HG03521 (cell line): ENCODE results near the gene ATF7IP2.
A peak's percentile ranks its signal among the peaks of the same experiment; 100 is the strongest.
"Not testable (repeated sequence)": the region's sequence is repeated elsewhere in the genome, so short reads cannot be mapped to it uniquely, and the experiment has no call there.

Source experiments
- ATAC-seq: cut with Tn5 transposase; IDR thresholded peaks from one replicate; pipeline ENCODE4 v1.9.1; 2021; ENCODE audit warnings: mild to moderate bottlenecking, moderate library complexity; ENCODE audit not compliant: unreplicated experiment

ATF7IP2 gene, protein sequence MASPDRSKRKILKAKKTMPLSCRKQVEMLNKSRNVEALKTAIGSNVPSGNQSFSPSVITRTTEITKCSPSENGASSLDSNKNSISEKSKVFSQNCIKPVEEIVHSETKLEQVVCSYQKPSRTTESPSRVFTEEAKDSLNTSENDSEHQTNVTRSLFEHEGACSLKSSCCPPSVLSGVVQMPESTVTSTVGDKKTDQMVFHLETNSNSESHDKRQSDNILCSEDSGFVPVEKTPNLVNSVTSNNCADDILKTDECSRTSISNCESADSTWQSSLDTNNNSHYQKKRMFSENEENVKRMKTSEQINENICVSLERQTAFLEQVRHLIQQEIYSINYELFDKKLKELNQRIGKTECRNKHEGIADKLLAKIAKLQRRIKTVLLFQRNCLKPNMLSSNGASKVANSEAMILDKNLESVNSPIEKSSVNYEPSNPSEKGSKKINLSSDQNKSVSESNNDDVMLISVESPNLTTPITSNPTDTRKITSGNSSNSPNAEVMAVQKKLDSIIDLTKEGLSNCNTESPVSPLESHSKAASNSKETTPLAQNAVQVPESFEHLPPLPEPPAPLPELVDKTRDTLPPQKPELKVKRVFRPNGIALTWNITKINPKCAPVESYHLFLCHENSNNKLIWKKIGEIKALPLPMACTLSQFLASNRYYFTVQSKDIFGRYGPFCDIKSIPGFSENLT

DNA sequence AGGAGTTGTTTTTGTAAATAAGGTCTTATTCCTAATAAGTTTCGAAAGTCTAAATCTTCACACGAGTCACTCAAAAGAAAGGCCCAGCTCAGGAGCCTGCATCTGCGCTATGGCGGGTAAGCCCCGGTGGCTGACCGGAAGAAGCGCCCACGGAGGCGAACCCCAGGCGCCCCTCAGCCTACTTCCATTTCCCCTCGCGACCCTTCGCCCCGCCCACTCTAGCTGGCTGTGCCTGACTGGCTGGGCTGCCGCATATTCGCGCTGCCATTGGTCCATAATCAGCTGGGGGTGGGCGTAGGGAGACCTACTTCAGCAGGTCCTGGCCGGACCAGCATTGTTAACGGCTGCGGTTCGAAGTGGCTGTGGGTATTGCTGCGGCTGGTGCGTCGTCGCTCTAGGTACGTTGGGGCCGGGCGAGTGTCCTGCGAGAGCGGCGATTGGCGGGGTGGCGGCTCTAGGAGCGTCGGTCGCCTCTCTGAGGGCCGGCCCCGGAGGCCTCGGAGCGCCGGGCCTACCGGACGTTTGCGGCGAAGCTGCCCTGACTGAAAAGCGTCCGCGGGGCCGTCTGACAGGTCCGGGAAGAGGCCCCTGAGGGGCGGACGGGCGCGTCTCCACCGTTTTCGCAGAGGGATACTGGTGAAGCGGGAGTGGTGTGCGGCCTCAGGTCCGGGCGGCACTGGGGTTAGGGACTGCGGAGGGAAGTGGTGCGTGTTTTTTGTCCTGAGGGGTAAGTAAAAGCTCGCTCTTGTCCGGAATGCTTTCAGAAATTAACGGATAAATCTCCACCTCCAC is at the start of gene ATF7IP2:
ATF7IP2 (plus strand) TSS at position 337 of the 792 bp plus-strand sequence. CDS start 44,560 bp downstream, outside the sequence.
- ATAC-seq, result peak; percentile 93

DNA sequence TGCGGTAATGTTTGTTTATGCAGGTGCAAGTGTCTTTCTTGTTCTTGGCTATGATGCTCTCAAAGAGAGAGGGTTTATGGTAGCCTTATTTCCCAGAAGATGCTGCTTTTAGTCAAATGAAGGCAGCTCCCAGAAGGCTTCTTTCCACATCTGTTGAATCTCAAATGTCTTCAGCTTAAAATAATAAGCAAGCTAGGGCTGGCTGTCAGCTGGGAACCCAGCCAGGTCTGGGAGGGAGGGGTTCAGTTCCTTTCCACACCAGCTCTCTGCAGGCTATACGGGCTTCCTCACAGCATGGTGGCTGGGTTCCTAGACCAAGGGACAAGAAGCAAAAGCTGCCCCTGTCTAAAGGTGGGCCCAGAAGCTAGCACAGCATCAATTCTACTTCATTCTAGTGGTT is 47.4 kb upstream of the ATF7IP2 start:
- no peak for ATAC-seq

DNA sequence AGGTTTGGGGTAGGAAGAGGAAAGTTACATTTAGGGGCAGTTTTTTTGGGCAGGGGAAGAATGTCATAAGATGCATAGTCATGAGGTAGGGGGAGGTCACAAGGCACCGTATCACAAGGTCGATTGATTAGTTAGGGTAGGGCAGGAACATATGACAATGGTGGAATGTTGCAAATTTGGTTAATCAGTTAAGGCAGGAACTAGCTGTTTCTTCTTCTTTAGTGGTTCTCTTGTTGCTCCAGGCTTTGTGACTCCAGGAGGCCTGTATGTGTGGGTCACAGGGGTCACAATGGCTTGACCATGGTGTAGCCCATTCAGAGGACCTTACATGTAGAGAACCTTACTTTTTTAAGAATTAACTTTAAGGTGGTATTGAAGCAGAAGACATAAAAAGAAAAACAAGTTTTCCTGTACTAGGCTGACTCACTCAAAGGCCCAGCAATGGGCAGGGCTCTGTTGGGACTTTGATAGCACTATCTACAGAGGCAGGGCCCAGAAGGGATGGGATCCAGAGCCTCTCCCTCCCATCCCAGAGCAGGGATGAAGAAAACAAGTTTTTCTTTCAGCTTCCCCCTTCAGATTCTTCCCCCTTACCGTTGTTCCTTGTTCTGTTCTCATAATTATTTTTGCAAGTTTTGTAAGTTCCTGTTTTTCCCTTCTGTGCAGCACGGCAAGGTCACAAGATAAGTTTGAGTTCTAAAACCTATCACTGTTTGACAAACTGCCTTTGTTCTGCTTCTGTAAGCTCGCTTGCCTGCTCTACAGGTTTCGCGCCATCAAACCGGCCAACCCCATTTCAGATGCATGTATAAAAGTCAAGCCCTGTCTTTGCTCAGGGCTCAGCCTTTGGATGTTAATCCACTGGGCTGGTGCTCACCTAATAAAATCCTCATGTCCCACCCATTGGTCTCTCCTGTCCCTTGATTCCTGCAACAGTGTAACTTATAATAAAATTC is 45.8 kb upstream of the ATF7IP2 start:
- ATAC-seq, result no peak

DNA sequence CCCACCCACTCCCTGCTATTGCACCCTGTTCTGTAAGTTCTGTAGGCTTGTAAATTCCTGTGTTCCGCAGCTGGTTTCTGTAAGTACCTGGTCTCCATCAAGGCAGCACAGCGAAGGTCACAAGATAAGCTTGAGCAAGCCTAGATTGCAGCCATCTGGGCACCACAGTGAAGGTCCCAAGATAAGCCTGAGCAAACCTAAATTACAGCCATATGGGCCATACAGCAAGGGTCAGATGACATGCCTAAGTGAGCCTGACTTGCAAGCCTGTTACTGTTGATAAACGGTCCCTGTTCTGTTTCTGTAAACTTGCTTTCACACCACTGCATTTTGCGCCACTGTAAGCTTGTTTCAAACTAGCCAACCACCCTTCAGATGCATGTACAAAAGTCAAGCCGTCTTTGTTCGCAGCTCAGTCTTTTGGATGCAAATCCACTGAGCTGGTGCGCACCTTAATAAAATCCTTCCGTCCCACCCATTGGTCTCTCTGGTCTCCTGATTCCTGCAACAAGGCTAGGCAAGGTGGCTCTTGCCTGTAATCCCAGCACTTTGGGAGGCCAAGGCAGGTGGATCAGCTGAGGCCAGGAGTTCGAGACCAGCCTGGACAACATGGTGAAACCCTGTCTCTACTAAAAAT is 42.6 kb upstream of the ATF7IP2 start:
- no peak for ATAC-seq

DNA sequence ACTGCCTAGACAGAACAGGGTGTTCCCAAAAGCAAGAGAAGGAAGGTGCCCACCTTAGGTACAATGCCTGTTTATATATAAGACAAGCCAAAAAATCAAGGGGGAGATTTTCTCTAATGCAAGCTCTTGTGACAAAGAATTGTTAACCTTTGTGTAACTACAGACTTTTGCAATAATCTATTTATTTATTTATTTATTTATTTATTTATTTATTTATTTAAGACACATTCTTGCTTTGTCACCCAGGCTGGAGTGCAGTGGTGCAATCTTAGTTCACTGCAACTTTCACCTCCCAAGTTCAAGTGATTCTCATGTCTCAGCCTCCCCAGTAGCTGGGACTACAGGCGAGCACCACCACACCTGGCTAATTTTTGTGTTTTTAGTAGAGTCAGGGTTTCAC is 41.2 kb upstream of the ATF7IP2 start:
- ATAC-seq, result not testable (repeated sequence)

DNA sequence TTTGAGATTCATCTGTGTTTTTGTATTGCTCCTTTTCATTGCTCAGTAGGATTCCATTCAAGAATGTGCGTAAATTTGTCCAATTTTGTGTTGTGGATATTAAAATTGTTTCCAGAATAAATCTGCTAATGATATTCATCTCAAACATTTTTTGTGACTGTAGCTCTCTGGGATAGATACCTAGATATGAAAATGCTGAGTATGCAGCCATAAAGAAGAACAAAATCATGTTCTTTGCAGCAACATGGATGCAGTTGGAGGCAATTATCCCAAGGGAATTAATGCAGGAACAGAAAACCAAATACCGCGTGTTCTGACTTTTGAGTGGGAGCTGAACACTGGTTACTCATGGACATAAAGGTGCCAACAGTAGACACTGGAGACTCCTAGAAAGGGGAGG is 40.2 kb upstream of the ATF7IP2 start:
- no peak for ATAC-seq

DNA sequence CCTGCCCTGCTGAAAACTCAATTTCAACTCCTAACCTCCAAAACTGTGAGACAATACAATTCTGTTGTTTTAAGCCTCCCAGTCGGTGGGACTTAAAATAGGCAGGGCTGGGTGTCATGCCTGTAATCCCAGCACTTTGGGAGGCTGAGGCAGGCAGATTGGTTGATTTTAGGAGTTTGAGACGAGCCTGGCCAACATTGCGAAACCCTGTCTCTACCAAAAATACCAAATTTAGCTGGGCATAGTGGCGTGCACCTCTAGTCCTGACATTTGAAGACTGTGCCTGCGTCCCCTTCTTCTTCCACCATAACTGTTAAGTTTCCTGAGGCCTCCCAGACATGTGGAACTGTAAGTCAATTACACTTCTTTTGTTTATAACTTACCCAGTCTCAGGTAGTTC is 36.0 kb upstream of the ATF7IP2 start:
- ATAC-seq, result no peak

DNA sequence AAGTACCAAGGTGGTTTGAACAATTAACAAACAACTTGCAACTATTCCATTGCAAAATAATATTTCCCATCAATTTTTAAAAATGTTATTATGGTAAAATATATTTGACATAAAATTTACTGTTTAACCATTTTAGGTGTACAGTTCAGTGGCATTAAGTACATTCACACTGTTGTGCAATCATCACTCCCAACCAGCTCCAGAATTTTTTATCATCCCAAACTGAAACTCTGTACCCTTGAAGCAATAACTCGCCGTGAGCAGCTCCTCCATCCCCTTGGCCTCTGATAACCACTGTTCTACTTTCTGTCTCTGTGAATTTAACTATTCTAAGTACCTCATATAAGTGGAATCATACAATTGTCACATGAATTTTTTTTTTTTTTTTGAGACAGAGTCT is 33.6 kb upstream of the ATF7IP2 start:
- no peak for ATAC-seq

DNA sequence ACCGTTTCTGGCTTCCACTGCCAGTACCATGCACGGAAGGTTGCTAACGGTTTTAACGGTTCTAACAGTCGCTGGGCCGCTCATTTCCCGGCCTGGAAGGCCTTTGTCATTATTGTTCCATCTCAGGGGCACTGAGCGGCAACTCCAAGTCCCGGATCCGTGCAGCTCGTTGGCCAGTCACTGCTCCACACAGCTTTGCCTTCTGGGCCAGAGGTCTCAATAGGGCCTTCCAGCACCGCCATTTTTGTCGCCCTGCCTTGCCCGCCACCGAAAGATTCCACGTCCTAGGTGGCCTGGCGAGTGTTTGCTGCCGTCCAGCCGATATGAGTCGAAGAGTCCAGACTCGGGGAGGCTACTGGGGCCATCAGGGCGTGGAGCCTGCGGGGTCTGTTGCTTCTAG is 30.3 kb upstream of the ATF7IP2 start:
- ATAC-seq, result no peak

DNA sequence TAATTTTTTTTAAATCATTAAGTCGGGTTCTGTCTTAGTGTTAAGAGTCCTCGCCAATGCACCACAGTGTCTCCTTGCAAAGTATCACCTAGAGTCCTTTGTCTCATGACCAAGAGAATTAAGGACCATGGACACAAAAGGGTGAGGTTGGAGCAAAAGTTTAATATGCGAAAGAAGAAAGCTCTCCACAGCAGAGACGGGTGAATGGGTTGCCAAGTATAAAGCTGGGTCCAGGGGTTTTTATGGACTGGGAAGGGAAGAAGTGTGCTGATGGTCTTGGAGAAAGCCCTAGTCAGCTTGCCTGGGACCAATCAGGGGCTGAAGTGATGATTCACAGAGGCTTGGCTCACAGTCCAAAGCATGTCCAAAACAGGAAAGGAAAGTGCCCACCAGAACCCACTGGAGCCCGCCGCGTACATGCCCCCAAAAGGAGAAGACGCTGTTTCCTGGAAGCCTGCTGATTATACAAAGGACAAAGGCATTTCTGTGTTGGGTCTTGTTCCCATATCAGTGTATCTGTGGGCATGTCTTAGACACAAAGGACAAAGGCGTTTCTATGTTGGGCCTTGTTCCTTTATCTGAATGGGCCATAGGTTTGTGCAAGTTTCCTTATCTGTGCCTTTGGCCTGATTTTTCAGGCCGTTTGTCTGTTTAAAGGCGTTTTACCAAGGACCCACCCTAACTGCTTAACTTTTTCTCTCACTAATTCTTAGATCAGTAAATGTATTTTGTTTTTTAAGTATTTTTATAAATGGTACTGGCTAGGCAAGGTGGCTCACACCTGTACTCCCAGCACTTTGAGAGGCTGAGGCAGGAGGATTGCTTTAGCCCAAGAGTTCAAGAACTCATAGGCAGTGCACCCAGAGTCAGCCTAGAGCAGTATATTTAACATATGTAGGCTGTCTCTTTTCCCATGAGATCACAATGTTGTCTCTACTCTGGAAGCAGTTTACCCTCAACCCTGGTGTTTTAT is 28.7 kb upstream of the ATF7IP2 start:
- no peak for ATAC-seq

DNA sequence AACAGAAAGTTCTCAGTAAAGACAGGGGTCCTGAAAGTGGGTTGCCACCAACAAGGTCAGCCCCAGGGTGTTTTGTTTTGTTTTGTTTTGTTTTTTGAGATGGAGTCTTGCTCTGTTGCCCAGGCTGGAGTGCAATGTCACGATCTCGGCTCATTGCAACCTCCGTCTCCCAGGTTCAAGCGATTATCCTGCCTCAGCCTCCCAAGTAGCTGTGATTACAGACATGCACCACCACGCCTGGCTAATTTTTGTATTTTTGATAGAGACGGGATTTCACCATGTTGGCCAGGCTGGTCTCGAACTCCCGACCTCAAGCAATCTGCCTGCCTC is 24.1 kb upstream of the ATF7IP2 start:
- not testable (repeated sequence) for ATAC-seq

DNA sequence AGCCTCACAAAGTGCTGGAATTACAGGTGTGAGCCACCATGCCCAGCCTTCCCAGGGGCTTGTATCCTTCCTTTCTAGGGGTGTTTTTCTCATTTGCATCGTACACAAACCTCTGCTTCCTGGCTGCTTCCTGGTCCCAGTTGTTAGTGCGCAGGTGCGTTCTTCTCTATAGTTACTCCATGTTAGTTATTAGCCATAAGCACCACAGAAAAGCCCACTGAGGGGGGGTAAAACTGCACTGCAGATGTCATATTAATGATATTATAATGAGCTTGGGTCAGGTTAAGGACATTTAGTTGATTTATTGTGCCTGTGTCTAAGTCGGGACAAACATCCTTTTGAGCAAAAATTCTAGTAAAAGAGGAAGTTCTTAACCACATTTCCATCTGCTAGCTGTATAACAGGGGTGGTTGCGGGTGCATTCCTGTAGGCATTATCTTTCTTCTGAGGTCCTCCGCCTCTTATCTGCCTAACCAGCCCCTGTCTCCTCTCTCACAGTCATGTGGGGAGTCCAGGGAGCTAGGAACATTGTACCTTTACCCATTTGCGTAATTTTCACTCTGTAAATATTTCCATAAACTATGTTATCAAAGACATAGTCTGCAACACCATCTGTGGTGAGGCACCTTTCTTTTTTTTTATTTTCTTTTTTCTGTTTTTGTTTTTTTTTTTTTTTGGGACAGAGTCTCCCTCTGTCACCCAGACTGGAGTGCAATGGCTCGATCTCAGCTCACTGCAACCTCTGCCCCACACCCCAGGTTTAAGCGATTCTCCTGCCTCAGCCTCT is 23.6 kb upstream of the ATF7IP2 start:
- no peak for ATAC-seq

DNA sequence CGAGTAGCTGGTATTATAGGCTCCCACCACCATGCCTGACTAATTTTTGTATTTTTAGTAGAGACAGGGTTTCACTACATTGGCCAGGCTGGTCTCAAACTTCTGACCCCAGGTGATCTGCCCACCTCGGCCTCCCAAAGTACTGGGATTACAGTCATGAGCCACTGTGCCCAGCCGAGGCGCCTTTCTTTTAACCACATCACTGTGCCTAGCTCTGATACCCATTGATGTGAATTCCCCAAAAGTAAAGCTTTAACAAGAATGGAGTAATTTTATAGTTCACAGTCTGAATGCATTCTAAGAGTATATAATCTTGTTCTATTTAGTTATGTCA is 23.0 kb upstream of the ATF7IP2 start:
- not testable (repeated sequence) for ATAC-seq

DNA sequence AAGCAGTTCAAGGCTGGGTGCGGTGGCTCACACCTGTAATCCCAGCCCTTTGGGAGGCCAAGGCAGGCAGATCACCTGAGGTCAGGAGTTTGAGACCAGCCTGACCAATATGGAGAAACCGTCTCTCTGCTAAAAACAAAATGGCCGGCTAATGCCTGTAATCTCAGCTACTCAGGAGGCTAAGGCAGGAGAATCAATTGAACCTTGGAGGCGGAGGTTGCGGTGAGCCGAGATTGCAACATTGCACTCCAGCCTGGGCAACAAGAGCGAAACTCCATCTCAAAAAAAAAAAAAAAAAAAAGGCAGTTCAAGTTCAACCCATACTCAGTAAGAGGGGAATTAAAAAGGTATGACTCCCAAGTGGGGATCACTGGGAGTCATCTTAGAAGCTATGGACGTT is 19.2 kb upstream of the ATF7IP2 start:
- ATAC-seq, result not testable (repeated sequence)

DNA sequence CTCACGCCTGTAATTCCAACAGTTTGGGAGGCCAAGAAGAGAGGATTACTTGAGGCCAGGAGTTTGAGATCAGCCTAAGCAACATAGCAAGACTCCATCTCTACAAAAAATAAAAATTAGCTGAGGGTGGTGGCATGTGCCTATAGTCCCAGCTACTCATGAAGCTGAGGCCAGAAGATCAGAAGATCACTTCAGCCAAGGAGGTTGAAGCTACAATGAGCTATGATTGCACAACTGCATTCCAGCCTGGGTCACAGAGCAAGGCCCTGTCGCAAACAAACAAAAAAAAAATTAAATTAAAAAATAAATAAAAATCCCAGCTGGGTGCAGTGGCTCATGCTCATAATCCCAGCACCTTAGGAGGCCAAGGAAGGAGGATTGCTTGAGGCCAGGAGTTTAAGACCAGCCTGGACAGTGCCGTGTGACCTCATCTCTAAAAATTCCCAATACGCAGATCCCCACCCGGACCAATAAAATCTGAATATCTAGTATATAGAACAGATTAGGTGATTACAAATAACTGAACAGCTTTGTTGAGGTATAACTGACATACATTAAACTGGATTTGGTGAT is 18.2 kb upstream of the ATF7IP2 start:
- ATAC-seq, result no peak

DNA sequence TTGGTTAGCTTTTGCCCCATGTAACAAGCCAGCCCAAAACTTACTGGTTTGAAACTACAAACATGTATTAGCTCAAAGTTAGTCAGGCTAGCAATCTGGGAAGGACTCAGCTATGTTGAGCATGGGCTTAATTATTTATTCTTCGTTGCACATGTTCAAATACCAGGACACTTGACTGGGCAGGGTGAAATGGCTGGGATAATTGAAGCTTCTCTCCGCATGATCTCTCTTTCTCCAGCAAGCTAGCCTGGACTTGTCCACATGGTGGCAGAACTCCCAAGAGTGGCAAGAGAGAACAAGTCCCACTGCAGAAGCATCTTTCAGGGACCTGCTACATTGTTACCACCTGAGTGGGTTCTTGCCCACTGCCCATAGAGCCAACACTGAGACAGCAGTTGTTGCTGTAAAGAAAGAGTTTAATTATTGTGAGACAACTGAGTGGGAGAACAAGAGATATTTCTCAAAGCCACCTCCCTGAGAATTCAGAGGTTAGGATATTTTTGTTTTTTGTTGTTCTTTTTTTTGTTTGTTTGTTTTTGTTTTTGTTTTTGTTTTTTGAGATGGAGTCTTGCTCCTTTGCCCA is 16.8 kb upstream of the ATF7IP2 start:
- no peak for ATAC-seq

DNA sequence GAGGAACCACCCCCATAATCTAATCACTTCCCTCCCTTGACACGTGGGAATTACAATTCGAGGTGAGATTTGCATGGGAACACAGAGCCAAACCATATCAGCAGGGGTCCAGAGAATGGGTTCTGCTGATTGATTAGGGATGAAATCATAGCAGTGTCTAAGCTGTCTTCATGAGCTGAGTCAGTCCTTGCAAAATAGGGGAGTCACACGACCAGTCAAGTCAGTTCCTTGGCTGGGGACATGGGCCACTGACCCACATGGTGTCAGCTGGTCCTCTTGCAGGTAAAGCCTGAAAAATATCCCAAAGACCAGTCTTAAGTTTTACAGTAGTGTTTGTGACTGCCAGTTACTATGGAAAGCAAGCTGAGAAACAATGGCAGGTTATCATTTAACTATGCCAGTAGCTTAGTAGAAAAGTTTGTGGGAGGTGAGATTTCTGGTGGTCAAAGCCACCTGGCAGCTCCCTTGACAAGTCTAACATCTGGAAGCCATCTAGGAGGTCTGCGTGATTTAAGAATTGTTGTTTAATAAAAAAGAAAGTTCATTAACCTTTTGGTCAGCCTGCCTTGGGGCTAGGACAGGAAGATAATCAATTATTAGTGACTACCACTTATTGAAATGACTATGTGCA is 15.7 kb upstream of the ATF7IP2 start:
- no peak for ATAC-seq
